ENCODE measurements around the gene KCNQ1OT1.

DNA sequence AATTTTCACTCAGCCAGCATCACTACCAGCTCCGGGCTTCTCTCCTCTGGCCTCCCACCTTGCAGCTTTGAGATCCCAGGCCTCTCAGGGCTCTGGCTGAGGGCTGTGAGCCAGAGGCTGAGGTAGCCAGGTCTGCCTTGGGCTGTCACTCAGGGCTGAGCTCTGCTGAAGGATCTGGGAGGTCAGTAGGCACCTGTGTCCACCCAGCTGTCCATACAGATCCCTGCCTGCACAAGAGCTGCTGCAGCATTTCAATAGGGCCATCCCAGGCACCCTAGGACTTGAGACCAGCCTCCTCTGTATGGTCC, 12.6 kb downstream of the KCNQ1OT1 start:
- TF ChIP-seq CTCF (IDR thresholded peaks at IDR 0.05) (no peak), EP300 (IDR thresholded peaks at IDR 0.05) (no peak)
